GM12801 (cell line): Measurements from ENCODE around the gene VGLL4.

Experiments
- TF ChIP-seq, protein P1 (sequence below): IDR thresholded peaks from one replicate; pipeline ENCODE4 v1.5.1; 2011; ENCODE audit warnings: control low read depth; ENCODE audit not compliant: insufficient read length; ENCODE audit errors: extremely low read depth

Gene VGLL4

GRCh38 chr3:11553436-11554235 lies 90.1 kb downstream of the VGLL4 start:
- TF ChIP-seq, protein P1, sequence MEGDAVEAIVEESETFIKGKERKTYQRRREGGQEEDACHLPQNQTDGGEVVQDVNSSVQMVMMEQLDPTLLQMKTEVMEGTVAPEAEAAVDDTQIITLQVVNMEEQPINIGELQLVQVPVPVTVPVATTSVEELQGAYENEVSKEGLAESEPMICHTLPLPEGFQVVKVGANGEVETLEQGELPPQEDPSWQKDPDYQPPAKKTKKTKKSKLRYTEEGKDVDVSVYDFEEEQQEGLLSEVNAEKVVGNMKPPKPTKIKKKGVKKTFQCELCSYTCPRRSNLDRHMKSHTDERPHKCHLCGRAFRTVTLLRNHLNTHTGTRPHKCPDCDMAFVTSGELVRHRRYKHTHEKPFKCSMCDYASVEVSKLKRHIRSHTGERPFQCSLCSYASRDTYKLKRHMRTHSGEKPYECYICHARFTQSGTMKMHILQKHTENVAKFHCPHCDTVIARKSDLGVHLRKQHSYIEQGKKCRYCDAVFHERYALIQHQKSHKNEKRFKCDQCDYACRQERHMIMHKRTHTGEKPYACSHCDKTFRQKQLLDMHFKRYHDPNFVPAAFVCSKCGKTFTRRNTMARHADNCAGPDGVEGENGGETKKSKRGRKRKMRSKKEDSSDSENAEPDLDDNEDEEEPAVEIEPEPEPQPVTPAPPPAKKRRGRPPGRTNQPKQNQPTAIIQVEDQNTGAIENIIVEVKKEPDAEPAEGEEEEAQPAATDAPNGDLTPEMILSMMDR: no peak

DNA sequence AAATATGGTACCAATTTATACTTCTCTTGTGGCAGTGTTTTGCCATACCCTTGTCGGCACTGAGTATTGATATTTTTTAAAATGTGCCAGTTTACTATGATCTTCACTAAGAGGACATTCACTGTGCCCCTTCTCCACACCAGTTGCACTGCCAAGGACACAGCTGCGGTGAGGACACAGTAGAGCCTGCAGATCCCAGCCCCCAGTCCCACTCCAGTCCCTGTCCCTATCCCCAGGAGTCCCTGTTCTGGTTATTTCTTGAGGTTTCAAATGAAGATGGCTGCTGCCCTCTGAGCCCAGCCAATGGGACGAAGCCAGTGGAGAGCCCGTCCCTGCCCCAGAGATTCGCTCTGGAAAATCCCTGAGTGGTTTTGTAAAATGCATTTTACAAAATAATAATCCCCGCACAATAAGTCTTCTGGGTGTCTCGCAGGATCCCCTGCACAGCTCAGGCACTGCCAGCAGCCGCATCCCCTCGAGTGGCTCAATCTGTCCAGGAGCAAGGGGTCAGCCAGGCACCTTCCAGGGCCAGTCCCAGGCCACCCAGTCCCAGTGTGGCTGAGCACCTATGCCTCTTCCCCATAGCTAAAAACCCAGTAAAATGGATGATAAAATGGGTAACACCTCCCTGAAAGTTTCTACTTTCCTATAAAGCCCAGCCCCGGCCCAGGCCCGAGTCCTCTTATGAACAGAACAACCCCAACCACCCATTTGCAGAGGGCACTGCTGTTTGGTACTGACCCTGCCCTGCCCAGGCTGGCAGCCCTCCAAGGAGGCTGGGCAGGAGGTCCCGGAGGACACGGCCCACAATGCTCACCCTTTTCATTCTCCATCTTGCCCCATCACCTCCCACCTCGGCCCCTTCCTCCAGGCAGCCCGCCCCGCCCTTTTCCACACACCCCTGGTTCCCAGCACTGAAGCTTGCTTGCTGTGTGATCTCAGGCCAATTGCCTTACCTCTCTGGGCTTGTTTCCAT lies 91.1 kb downstream of the VGLL4 start:
- TF ChIP-seq, protein P1: no peak

- TF ChIP-seq, protein P1: no peak
Observed at GRCh38 chr3:11551036-11551435, 92.7 kb downstream of the VGLL4 start.

DNA sequence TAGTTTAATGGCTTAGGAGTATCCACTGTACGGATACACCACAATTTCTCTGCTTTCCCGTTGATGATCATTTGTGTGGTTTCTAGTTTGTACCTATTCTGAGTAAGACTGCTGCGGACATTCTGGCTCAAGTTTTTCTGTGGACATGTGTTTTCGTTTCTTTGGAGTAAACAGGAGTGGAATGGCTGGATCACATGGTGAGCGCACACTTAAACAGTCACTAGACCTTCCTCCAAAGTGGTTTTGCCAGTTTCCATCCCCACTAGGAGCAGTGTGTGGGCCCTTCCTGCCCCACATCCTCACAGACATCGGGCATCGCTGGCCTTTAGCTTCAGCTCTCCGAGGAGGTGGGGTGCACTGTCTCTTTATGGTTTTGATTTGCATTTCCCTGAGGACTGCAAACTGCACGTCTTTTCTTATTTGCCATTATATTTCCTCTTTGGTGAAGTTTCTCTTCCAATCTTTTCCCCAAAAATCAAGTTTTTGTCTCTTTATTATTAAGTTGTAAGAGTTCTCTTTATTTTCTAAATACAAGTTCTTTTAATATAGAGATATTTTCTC lies 94.1 kb downstream of the VGLL4 start:
- TF ChIP-seq, protein P1: no peak

DNA sequence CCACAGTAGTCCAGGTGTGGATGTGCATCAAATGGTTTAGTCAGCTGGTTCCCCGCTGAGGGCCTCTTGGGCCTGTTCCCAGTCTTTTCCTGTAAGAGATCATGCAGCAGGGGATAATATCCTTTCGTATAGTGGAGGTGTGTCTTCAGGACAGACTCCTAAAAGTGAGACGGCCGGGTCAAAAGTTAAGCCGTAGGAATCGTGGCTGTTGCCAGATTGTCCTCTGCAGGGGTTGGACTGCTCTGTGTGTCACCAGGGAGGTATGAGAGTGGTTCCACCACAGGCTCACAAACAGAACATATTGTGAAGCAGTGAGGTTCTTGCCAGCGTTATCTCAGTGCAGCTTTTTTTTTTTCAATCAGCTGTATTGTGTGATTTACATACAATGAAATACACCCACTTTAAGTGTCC lies 95.0 kb downstream of the VGLL4 start:
- TF ChIP-seq, protein P1: no peak

GRCh38 chr3:11547498-11547897 lies 96.2 kb downstream of the VGLL4 start:
- TF ChIP-seq, protein P1: no peak
